ENCODE results near the gene NRXN3.

DNA sequence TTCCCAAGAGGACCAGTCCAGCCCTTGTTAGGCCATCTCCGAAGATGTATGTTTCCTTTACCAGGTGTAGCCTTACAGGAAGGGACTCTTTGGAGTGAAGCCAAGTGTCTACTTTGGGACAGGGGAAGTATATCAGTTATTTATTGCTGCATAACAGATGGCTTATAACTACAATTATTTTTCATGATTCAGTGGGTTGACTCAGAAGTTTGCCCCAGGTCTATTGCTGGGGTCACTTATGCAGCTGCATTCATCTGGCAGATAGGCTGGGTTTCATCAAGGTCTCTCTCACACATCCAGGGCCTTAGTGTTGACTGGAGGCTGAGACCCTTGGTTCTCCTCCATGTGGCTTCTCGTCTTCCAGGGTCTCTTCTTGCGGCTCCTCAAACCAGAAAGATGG, 170.1 kb downstream of the NRXN3 start:
- TF ChIP-seq, protein P1, sequence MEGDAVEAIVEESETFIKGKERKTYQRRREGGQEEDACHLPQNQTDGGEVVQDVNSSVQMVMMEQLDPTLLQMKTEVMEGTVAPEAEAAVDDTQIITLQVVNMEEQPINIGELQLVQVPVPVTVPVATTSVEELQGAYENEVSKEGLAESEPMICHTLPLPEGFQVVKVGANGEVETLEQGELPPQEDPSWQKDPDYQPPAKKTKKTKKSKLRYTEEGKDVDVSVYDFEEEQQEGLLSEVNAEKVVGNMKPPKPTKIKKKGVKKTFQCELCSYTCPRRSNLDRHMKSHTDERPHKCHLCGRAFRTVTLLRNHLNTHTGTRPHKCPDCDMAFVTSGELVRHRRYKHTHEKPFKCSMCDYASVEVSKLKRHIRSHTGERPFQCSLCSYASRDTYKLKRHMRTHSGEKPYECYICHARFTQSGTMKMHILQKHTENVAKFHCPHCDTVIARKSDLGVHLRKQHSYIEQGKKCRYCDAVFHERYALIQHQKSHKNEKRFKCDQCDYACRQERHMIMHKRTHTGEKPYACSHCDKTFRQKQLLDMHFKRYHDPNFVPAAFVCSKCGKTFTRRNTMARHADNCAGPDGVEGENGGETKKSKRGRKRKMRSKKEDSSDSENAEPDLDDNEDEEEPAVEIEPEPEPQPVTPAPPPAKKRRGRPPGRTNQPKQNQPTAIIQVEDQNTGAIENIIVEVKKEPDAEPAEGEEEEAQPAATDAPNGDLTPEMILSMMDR (IDR thresholded peaks at IDR 0.05): no peak
- no peak for TF ChIP-seq POLR2A (IDR thresholded peaks at IDR 0.05)

Measured in body of pancreas (tissue), 4 donors.